ENCODE results near the gene TMEM150C. TPM values are rescaled to one million over a fixed set of nuclear protein-coding genes. Genes with fewer than 3 reads are reported as not detected.

TMEM150C gene
- total RNA-seq, 1 donor = 0.45 TPM

GRCh38 chr4:82599336-82599735, 37.5 kb upstream of the TMEM150C start:
- TF ChIP-seq, protein P1, sequence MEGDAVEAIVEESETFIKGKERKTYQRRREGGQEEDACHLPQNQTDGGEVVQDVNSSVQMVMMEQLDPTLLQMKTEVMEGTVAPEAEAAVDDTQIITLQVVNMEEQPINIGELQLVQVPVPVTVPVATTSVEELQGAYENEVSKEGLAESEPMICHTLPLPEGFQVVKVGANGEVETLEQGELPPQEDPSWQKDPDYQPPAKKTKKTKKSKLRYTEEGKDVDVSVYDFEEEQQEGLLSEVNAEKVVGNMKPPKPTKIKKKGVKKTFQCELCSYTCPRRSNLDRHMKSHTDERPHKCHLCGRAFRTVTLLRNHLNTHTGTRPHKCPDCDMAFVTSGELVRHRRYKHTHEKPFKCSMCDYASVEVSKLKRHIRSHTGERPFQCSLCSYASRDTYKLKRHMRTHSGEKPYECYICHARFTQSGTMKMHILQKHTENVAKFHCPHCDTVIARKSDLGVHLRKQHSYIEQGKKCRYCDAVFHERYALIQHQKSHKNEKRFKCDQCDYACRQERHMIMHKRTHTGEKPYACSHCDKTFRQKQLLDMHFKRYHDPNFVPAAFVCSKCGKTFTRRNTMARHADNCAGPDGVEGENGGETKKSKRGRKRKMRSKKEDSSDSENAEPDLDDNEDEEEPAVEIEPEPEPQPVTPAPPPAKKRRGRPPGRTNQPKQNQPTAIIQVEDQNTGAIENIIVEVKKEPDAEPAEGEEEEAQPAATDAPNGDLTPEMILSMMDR (IDR thresholded peaks at IDR 0.05; ENCODE audit: insufficient read depth, low read length) = no peak
- DNase-seq (ENCODE audit: low read depth) = no peak
- no peak overlapping the region for H3K4me3 ChIP-seq (ENCODE audit: low read depth, low read length)

DNA sequence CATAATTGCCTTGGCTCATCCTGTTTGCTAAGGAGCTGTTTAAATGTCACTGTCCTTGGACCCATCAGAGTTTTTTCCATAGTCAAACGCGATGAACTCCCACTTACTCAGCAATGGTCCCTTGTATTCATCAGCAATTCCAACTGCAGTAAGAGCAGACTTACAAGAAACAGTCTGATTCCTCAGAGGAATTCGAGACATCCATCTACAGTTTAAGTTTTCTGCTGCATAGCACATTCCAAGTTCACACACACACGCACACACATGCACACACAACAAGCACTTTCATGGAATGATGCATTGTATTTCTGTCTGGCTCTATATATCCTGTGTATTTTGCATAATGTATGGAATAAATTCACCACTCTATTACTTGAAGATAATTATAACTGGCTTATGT, 32.7 kb upstream of the TMEM150C start:
- TF ChIP-seq, protein P1 (IDR thresholded peaks at IDR 0.05; ENCODE audit: insufficient read depth, low read length) = no peak
- DNase-seq (ENCODE audit: low read depth) = no peak
- no peak overlapping the region for H3K4me3 ChIP-seq (ENCODE audit: low read depth, low read length)

DNA sequence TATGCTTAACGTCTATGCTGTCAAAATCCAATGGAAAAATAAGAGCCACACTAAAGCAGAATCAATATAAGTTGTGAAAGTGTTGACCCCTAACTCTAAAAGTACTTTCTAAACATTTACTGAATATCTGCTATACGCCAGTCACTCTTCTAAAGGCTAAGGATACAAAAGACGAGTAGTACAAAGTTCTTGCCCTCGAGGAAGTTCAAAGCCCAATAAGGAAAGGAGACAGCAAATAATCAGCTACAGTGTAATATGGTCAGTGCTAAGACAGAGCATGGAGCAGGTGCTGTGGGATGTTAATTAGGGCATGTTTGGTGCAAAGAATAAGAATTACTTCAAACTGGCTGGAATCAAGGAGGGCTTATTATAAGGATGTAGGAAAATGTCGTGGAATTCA, 31.6 kb upstream of the TMEM150C start:
- TF ChIP-seq, protein P1 (IDR thresholded peaks at IDR 0.05; ENCODE audit: insufficient read depth, low read length) = no peak
- no peak overlapping the region for H3K4me3 ChIP-seq (ENCODE audit: low read depth, low read length)
- no peak for DNase-seq (ENCODE audit: low read depth)

DNA sequence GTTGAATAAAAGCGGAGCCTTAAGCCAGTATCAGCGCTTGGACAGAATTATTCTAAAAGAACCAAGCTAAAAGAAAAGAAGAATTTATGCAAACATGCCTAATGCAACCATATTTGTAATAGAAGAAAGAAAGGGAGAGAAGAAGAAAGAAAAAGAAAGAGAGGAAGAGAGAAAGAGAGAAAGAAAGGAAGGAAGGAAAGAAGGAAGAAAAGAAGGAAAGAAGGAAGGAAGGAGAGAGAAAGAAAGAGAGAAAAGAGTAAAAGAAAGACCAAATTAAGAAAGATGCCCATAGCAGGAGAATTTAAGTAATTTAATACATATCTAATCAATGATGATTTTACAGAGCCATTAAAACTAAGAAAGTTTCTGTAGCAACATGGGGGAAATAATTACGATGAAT, 30.9 kb upstream of the TMEM150C start:
- no peak overlapping the region for H3K4me3 ChIP-seq (ENCODE audit: low read depth, low read length)
- TF ChIP-seq, protein P1 (IDR thresholded peaks at IDR 0.05; ENCODE audit: insufficient read depth, low read length) = no peak

GRCh38 chr4:82591592-82591991, 29.8 kb upstream of the TMEM150C start:
- TF ChIP-seq, protein P1 (IDR thresholded peaks at IDR 0.05; ENCODE audit: insufficient read depth, low read length) = no peak
- no peak for DNase-seq (ENCODE audit: low read depth)
- H3K4me3 ChIP-seq (ENCODE audit: low read depth, low read length) = no peak overlapping the region

More for the DNA sequence above, 30.9 kb upstream of the TMEM150C start:
- DNase-seq (ENCODE audit: low read depth) = no peak

GRCh38 chr4:82589756-82590155, 28.0 kb upstream of the TMEM150C start:
- DNase-seq (ENCODE audit: low read depth) = no peak
- H3K4me3 ChIP-seq (ENCODE audit: low read depth, low read length) = no peak overlapping the region
- TF ChIP-seq, protein P1 (IDR thresholded peaks at IDR 0.05; ENCODE audit: insufficient read depth, low read length) = no peak

DNA sequence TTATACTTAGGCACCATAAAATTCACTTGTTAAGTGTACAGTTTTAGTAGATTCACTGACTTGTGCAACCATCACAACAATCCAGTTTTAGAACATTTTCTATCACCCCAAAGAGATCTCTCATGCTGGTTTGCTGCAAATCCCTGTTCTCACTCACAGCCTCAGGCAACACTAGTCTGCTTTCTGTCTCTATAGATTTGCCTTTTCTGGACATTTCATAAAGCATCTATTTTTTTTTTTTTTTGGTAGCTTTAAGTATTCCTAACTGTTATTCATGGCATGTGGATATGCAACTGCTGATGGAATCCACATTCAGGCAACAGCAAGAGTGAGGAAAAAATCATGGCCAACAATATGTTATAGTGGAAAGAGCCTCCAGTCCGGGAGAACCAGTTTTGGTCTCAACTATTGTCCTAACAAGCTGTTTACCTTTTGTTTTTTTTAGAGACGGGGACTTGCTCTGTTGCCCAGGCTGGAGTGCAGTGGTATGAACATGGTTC, 27.0 kb upstream of the TMEM150C start:
- H3K4me3 ChIP-seq (ENCODE audit: low read depth, low read length) = no peak overlapping the region
- TF ChIP-seq, protein P1 (IDR thresholded peaks at IDR 0.05; ENCODE audit: insufficient read depth, low read length) = no peak
- no peak for DNase-seq (ENCODE audit: low read depth)
